GM12864 (cell line): Measurements from ENCODE around the gene PDE8A.

Experiments
- DNase-seq: peaks from one replicate; pipeline ENCODE4 v3.0.0-alpha.2; 2011; ENCODE audit warnings: low read depth
- H3K4me3 ChIP-seq: 2 replicates; pipeline ENCODE4 v1.5.1; 2011; ENCODE audit warnings: mild to moderate bottlenecking, low read depth, low read length, control low read depth
- TF ChIP-seq, protein P1 (sequence below): IDR thresholded peaks from 2 replicates; pipeline ENCODE4 v1.5.1; 2011; ENCODE audit warnings: low read depth, mild to moderate bottlenecking, moderate library complexity, low read length, control low read depth, inconsistent platforms; ENCODE audit errors: missing control alignments

The PDE8A gene

DNA sequence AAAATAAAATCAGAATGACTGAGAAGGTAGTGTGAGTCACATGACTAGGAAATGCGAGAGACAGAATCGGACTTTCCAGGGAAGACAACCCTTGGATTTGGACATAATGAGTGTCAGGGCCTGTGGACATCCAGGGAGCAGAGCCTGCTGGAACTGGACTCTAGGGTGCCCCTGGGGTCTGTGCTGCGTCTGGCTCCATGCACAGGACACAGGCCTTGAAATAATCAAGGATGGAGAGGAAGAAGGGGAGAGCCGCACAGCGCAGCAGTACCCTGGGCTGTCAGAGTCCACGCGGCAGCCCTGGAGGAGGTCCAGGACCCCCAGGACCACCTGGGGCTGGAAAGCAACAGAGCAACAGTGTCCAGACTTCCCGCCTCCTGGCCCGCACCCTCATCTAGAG, 173.7 kb downstream of the PDE8A start:
- TF ChIP-seq, protein P1, sequence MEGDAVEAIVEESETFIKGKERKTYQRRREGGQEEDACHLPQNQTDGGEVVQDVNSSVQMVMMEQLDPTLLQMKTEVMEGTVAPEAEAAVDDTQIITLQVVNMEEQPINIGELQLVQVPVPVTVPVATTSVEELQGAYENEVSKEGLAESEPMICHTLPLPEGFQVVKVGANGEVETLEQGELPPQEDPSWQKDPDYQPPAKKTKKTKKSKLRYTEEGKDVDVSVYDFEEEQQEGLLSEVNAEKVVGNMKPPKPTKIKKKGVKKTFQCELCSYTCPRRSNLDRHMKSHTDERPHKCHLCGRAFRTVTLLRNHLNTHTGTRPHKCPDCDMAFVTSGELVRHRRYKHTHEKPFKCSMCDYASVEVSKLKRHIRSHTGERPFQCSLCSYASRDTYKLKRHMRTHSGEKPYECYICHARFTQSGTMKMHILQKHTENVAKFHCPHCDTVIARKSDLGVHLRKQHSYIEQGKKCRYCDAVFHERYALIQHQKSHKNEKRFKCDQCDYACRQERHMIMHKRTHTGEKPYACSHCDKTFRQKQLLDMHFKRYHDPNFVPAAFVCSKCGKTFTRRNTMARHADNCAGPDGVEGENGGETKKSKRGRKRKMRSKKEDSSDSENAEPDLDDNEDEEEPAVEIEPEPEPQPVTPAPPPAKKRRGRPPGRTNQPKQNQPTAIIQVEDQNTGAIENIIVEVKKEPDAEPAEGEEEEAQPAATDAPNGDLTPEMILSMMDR = no peak
- no peak for DNase-seq
- no peak overlapping the region for H3K4me3 ChIP-seq

DNA sequence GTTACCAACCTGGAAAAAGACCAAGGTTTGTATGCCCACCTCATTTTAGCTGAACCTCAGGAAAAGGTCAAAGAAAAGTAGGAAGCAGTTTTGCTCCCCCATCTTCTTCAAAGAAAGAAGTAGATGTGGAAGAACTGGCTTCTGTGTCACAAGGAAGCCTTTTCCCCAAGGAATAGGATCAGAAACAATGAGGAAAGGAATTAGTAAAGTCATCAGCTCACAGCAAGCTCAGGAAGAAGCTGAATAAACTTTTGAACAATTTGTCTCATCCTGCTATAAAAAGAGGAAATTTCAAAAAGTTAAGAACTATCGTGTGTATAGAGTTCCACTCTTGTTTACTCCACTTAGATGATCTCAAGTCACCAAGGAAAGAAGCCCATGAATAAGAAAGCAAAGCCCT, 174.2 kb downstream of the PDE8A start:
- no peak for DNase-seq
- TF ChIP-seq, protein P1 = no peak
- H3K4me3 ChIP-seq = no peak overlapping the region

DNA sequence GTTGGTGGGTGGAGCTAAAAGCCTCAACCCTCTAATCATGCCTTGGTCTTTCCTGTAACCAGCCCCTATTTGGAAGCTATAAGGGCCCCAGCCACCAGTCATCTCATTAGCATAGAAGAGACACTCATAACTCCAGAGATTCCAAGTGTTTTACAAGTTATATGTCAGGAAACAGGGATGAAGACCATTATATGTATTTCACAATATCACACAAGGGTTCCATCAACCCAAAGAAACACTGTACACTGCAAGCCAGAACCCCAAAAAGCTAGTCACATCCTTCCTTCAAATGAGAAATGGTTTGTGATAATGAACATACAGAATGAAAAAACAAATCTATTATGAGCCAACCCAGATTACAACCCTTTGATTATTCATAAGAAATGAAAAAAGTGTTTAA, 175.7 kb downstream of the PDE8A start:
- TF ChIP-seq, protein P1 = no peak
- H3K4me3 ChIP-seq = no peak overlapping the region
- DNase-seq = no peak

DNA sequence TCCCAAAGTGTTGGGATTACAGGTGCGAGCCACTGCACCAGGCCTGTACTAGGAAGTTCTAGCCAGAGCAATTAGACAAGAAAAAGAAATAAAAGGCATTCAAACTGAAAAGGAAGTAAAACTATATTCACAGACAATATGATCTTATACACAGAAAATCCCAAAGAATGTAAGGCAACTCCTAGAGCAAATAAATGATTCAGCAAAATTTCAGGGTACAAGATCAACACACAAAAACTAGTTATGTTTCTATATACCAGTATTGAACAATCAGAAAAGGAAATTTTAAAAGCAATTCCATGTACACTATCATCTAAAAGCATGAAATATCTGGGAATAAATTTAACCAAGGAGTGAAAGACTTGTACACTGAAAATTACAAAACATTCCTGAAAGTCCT, 180.6 kb downstream of the PDE8A start:
- no peak for DNase-seq
- TF ChIP-seq, protein P1 = no peak

DNA sequence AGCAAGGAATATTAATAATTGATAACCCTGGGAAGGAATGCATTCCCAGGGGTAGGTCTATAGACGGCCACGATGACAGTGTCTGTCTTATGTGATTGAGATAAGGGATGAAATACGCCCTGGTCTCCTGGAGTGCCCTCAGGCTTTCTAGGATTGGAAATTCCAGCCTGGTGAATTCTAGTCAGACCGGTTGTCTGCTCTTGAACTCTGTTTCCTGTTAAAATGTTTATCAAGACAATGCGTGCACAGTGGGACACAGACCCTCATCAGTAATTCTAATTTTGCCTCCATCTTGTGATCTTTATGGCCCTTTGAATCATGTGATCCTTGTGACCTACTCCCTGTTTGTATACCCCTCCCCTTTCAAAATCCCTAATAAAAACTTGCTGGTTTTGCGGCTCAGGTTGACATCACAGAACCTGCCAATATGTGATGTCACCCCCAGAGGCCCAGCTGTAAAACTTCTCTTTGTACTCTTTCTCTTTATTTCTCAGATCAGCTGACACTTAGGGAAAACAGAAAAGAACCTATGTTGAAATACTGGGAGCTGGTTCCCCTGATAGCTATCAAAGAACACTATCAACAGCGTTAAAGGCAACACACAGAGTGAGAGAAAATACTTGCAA, 183.3 kb downstream of the PDE8A start:
- no peak for DNase-seq
- TF ChIP-seq, protein P1 = no peak
- no peak overlapping the region for H3K4me3 ChIP-seq

More for the DNA sequence above, 180.6 kb downstream of the PDE8A start:
- no peak overlapping the region for H3K4me3 ChIP-seq

DNA sequence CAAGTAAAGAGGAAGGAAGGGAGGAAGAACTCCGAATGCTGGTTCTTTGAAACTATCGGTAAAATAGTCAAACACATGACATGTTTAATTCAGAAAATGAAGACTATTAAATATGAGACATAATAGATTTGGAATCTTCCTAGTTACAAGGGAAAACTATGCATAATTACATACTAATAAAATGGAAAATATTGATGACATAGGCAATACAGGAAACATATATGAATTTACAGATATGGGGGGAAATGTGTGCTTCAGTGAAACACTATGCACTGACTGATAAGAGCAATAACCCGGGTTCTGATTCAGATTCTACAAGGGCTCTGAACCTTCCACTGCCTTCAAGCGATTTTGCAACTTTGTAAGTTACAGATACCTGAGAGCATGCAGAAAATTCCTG, 185.9 kb downstream of the PDE8A start:
- H3K4me3 ChIP-seq = no peak overlapping the region
- no peak for DNase-seq
- TF ChIP-seq, protein P1 = no peak

DNA sequence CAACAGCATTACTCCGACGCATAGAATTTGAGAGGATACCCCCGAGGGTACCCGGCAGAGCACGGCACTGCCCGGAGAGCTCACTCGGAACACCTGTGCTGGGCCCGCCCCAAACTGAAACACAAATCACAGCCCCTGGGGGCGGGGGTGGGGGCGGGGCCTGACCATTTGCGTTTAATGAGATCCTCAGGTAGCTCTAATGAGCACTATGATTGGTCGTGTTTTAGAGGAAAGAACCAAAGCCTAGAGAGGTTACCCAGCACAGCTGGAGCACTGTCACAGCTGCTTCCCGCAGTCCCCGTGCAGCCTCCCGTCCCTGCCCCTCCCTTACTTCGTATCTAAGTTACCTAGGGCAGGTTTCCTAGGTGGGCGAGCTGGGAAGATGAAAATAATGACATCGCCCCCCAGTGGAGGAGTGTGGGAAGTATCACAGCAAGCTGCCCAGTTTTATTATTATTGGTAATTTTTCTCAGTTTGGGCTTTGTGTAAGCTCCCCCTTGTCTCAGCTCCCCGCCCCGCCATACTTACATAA, 187.1 kb downstream of the PDE8A start:
- H3K4me3 ChIP-seq = no peak overlapping the region
- TF ChIP-seq, protein P1 = peak; percentile 57
- no peak for DNase-seq
